B cell (primary cell): Measurements from ENCODE around the gene RBM44. TPM values are rescaled to one million over a fixed set of nuclear protein-coding genes. Genes with fewer than 3 reads are reported as not detected.

Experiments used
- ATAC-seq: fragments of 200-7000 bp; cut with Tn5 transposase; one replicate; pipeline ENCODE4 v1.10.0; 2021; ENCODE audit warnings: low read depth, mild to moderate bottlenecking, moderate number of reproducible peaks, moderate library complexity
- CTCF ChIA-PET: fragments of 350-600 bp; sonication (Branson Sonifier 250); formaldehyde crosslinking; loops from one replicate; lab custom pipeline; 2021; ENCODE audit warnings: antibody characterized with exemption, inconsistent platforms; lab: Charles Lee
- POLR2A ChIA-PET: fragments of 350-600 bp; sonication (Branson Sonifier 250); formaldehyde crosslinking; loops from one replicate; lab custom pipeline; 2021; ENCODE audit warnings: antibody characterized with exemption; lab: Charles Lee
- DNase-seq: peaks from one replicate; pipeline ENCODE4 v3.0.0; 2013
- H2AFZ ChIP-seq: 2 replicates; pipeline ENCODE4 v1.6.1; 2012; ENCODE audit warnings: mild to moderate bottlenecking, low read depth, low read length; ENCODE audit not compliant: insufficient read depth, poor library complexity, severe bottlenecking
- H3K27ac ChIP-seq, 2 donors: 1 replicate in 1 of 2; 2 replicates in 1 of 2; pipeline ENCODE4 v1.5.1; 2012 to 2013; ENCODE audit warnings: low read length in 2 of 2, mild to moderate bottlenecking in 2 of 2, moderate library complexity in 1 of 2
- H3K27me3 ChIP-seq, 4 experiments: fragments of 200-600 bp in 1 of 4; sonication (generic) in 1 of 4; replicated peaks in 1 of 4; 1 replicate in 2 of 4; 2 replicates in 2 of 4; pipeline versions ENCODE4 v1.6.1 to v1.7.0; 2013 to 2016; ENCODE audit warnings: low read length in 3 of 4, mild to moderate bottlenecking in 2 of 4, mixed read lengths in 1 of 4, moderate library complexity in 1 of 4; ENCODE audit not compliant: insufficient read depth in 4 of 4, control insufficient read depth in 3 of 4; ENCODE audit errors: control extremely low read depth in 1 of 4
- H3K36me3 ChIP-seq, 2 experiments: replicated peaks in 1 of 2; 1 replicate in 1 of 2; 2 replicates in 1 of 2; pipeline versions ENCODE4 v1.6.1 to v1.7.1; 2013; ENCODE audit warnings: low read length in 1 of 2; ENCODE audit not compliant: insufficient read depth in 2 of 2, control insufficient read depth in 1 of 2; ENCODE audit errors: control extremely low read depth in 1 of 2, extremely low read depth in 1 of 2
- H3K4me1 ChIP-seq, 2 donors: fragments of 200-600 bp in 1 of 2; sonication (generic) in 1 of 2; 1 replicate in 1 of 2; 2 replicates in 1 of 2; pipeline versions ENCODE4 v1.5.1 to v1.6.1; 2013 to 2017; ENCODE audit warnings: low read length in 2 of 2; ENCODE audit not compliant: control insufficient read depth in 2 of 2, insufficient read depth in 2 of 2
- H3K4me2 ChIP-seq: replicated peaks from 2 replicates; pipeline ENCODE3; 2012; ENCODE audit warnings: mild to moderate bottlenecking, low read depth, low read length; ENCODE audit not compliant: poor library complexity, severe bottlenecking
- H3K4me3 ChIP-seq, 5 experiments: fragments of 200-600 bp in 1 of 5; sonication (generic) in 1 of 5; 1 replicate in 3 of 5; 2 replicates in 2 of 5; pipeline versions ENCODE4 v1.5.1 to v1.7.0; 2011 to 2016; ENCODE audit warnings: low read length in 4 of 5, mild to moderate bottlenecking in 4 of 5, low read depth in 2 of 5, control low read depth in 1 of 5, moderate library complexity in 1 of 5; ENCODE audit not compliant: insufficient read depth in 1 of 5; ENCODE audit errors: control extremely low read depth in 1 of 5, extremely low read depth in 1 of 5
- H3K79me2 ChIP-seq: fragments of 200-600 bp; sonication (generic); one replicate; pipeline ENCODE4 v1.6.0; 2016; ENCODE audit warnings: low read length; ENCODE audit not compliant: control insufficient read depth, insufficient read depth
- H3K9ac ChIP-seq: fragments of 200-600 bp; sonication (generic); 2 replicates; pipeline ENCODE4 v1.6.1; 2017; ENCODE audit warnings: mild to moderate bottlenecking, low read length, moderate library complexity
- H3K9me3 ChIP-seq, 3 donors: one replicate each; pipeline versions ENCODE4 v1.6.1 to v1.7.1; 2013; ENCODE audit warnings: low read length in 2 of 3; ENCODE audit not compliant: control insufficient read depth in 2 of 3, insufficient read depth in 1 of 3; ENCODE audit errors: control extremely low read depth in 1 of 3
- H4K20me1 ChIP-seq: 2 replicates; pipeline ENCODE4 v1.6.0; 2012; ENCODE audit warnings: mild to moderate bottlenecking, low read length; ENCODE audit not compliant: insufficient read depth, control insufficient read depth, poor library complexity, severe bottlenecking
- H3K27ac Mint-ChIP-seq: one replicate; pipeline ENCODE4 v1.8.0; 2021; ENCODE audit warnings: mixed read lengths
- H3K27me3 Mint-ChIP-seq: one replicate; pipeline ENCODE4 v1.8.0; 2021; ENCODE audit warnings: mixed read lengths
- H3K4me1 Mint-ChIP-seq: one replicate; pipeline ENCODE4 v1.8.0; 2021; ENCODE audit warnings: mixed read lengths
- H3K4me3 Mint-ChIP-seq: one replicate; pipeline ENCODE4 v1.8.0; 2021; ENCODE audit warnings: mixed read lengths
- H3K9me3 Mint-ChIP-seq: one replicate; pipeline ENCODE4 v1.8.0; 2022; ENCODE audit warnings: mixed read lengths; ENCODE audit not compliant: insufficient read depth
- CTCF ChIP-seq: fragments of 200-600 bp; IDR thresholded peaks from one replicate; pipeline ENCODE4 v1.8.0; 2022; ENCODE audit warnings: antibody characterized with exemption, mild to moderate bottlenecking
- EZH2 ChIP-seq: IDR thresholded peaks from 2 replicates; pipeline ENCODE4 v1.6.1; 2012; ENCODE audit warnings: borderline replicate concordance, low read depth, mild to moderate bottlenecking, moderate library complexity, low read length; ENCODE audit not compliant: insufficient read depth, poor library complexity, severe bottlenecking
- WGBS: methylation state at CpG from one replicate; pipeline ENCODE4 v1.1.5; 2013; ENCODE audit warnings: missing lambda C conversion rate; ENCODE audit not compliant: insufficient coverage; 5-methylcytosine and 5-hydroxymethylcytosine counted together
- intact Hi-C: fragments of 100-400 bp; cut with micrococcal nuclease; formaldehyde crosslinking; loops from one replicate; pipeline ENCODE4 v1.10.0; 2022
- polyA plus RNA-seq: library from polyadenylated mRNA; depleted of rRNA; stranded (reverse); fragments of >200 nt; gene quantifications from 2 replicates; pipeline ENCODE4 v1.2.3, GENCODE V29; 2012
- total RNA-seq, 2 donors: library from RNA; stranded (reverse); fragments of 120-200 nt in 1 of 2; gene quantifications; 1 replicate in 1 of 2; 2 replicates in 1 of 2; pipeline versions ENCODE4 v1.2.3 to v1.2.4, GENCODE V29; 2013 to 2022

The RBM44 gene
- total and polyA plus RNA-seq, 2 donors (not counting 1 experiment from before 2014, with no cell fraction given): 0.39 to 1.3 TPM

- Histone ChIP-seq H3K4me1 (no peaks in the 10 kb centered on the region), H3K79me2 (no peaks in the 10 kb centered on the region), H3K36me3 (no peaks in the 10 kb centered on the region), H3K4me3 (no peak overlapping the region), H3K4me2 (no peak overlapping the region), H3K9me3 (peaks cover 0 to under 1% (median 0%) of the 10 kb centered on the region in 3 donors), H4K20me1 (no peaks in the 10 kb centered on the region), H3K9ac (no peak overlapping the region), H2AFZ (no peak overlapping the region), H3K27ac (no peak overlapping the region), H3K27me3 (peaks cover 0 to 16% (median 7%) of the 10 kb centered on the region in 4 experiments)
- no peak for DNase-seq
- Mint-ChIP-seq H3K4me3 (no peak overlapping the region), H3K27me3 (peaks cover 20% of the 10 kb centered on the region), H3K4me1 (peaks cover 10% of the 10 kb centered on the region), H3K9me3 (no peaks in the 10 kb centered on the region), H3K27ac (no peak overlapping the region)
- ChIA-PET POLR2A (no interaction called here), CTCF (interaction anchor here (1.3 to 1.9 kb wide), 2 partner anchors 409 to 410 kb away, joined by 3 to 7 read pairs; no protein-coding TSS in a partner anchor)
- no peak for TF ChIP-seq CTCF
- no peak for TF ChIP-seq EZH2
- WGBS: no CpG with 5 or more reads among the region's 3 CpGs
- no peak for ATAC-seq
- intact Hi-C loops: no loop called here
Measured at GRCh38 chr2:237854295-237854694, 55.7 kb downstream of the RBM44 start.

- Histone ChIP-seq H3K9me3 (no peaks in the 10 kb centered on the region), H3K4me2 (no peak overlapping the region), H2AFZ (no peak overlapping the region), H3K36me3 (no peaks in the 10 kb centered on the region), H3K79me2 (no peaks in the 10 kb centered on the region), H4K20me1 (no peaks in the 10 kb centered on the region), H3K27ac (no peak overlapping the region), H3K4me1 (no peaks in the 10 kb centered on the region), H3K4me3 (no peak overlapping the region), H3K27me3 (peaks cover 0 to 30% (median 13%) of the 10 kb centered on the region in 4 experiments), H3K9ac (no peak overlapping the region)
- Mint-ChIP-seq H3K27me3 (peaks cover 44% of the 10 kb centered on the region), H3K27ac (no peak overlapping the region), H3K9me3 (no peaks in the 10 kb centered on the region), H3K4me1 (peaks cover 17% of the 10 kb centered on the region), H3K4me3 (no peak overlapping the region)
- ATAC-seq (no peak), DNase-seq (no peak)
- ChIA-PET POLR2A (interaction anchor here (1.0 kb wide), 1 partner anchor 65 kb away, joined by 4 read pairs; no protein-coding TSS in a partner anchor), CTCF (interaction anchor here (0.7 to 4.1 kb wide), 16 partner anchors 41 to 405 kb away, joined by 3 to 46 read pairs (median 4); no protein-coding TSS in a partner anchor)
- TF ChIP-seq EZH2 (no peak), CTCF (no peak)
- intact Hi-C loops: loop anchor here (1.0 to 5.0 kb wide), 5 partner anchors 41 to 203 kb away; partner anchors contain the start of gene SCLY
- WGBS: 83% methylated on average over 6 of the region's 8 CpGs
Measured at GRCh38 chr2:237857791-237858190, 59.2 kb downstream of the RBM44 start.
